ENCODE measurements around the gene WDR38. TPM values are rescaled to one million over a fixed set of nuclear protein-coding genes. Genes with fewer than 3 reads are reported as not detected.
"Not testable (repeated sequence)": the region's sequence is repeated elsewhere in the genome, so short reads cannot be mapped to it uniquely, and the experiment has no call there.

The WDR38 gene
- total and polyA plus RNA-seq, 2 donors (not counting 1 experiment from before 2014, with no cell fraction given) = not detected

DNA sequence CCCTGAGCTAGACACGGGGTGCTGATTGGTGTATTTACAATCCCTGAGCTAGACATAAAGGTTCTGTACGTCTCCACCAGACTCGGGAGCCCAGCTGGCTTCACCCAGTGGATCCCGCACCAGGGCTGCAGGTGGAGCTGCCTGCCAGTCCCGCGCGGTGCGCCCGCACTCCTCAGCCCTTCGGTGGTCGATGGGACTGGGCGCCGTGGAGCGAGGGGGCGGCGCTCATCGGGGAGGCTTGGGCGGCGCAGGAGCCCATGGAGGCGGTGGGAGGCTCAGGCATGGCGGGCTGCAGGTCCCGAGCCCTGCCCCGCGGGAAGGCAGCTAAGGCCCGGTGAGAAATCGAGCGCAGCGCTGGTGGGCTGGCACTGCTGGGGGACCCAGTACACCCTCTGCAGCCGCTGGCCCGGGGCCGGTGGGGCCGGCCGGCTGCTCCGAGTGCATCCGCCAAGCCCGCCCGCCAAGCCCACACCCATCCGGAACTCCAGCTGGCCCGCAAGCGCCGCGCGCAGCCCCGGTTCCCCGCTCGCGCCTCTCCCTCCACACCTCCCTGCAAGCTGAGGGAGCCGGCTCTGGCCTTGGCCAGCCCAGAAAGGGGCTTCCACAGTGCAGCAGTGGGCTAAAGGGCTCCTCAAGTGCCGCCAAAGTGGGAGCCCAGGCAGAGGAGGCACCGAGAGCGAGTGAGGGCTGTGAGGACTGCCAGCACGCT, 14.5 kb upstream of the WDR38 start:
- H3K9ac ChIP-seq (ENCODE audit: insufficient read depth, low read length); H3K27ac ChIP-seq (ENCODE audit: insufficient read depth, low read length); H3K9me3 ChIP-seq (ENCODE audit: control insufficient read depth, insufficient read depth, low read depth, low read length); H3K79me2 ChIP-seq (ENCODE audit: control insufficient read depth, insufficient read depth, low read length); H4K20me1 ChIP-seq (ENCODE audit: control insufficient read depth, extremely low read depth, insufficient read depth, low read length); H3K36me3 ChIP-seq (ENCODE audit: control insufficient read depth, insufficient read depth, low read length); H3K4me3 ChIP-seq (replicated peaks in 1 of 4; ENCODE audit: control extremely low read depth in 1 of 4, insufficient read depth in 1 of 4, low read depth in 3 of 4, low read length in 4 of 4); H2AFZ ChIP-seq (ENCODE audit: low read length); H3K4me2 ChIP-seq (ENCODE audit: extremely low read depth, insufficient read depth, low read length); DNase-seq (ENCODE audit: low read depth in 2 of 2); H3K27me3 ChIP-seq (ENCODE audit: control insufficient read depth, insufficient read depth, low read length): not testable (repeated sequence)
- H3K4me1 ChIP-seq (ENCODE audit: control insufficient read depth, extremely low read depth, insufficient read depth, low read length) = peaks cover 12% of the 10 kb centered on the region

DNA sequence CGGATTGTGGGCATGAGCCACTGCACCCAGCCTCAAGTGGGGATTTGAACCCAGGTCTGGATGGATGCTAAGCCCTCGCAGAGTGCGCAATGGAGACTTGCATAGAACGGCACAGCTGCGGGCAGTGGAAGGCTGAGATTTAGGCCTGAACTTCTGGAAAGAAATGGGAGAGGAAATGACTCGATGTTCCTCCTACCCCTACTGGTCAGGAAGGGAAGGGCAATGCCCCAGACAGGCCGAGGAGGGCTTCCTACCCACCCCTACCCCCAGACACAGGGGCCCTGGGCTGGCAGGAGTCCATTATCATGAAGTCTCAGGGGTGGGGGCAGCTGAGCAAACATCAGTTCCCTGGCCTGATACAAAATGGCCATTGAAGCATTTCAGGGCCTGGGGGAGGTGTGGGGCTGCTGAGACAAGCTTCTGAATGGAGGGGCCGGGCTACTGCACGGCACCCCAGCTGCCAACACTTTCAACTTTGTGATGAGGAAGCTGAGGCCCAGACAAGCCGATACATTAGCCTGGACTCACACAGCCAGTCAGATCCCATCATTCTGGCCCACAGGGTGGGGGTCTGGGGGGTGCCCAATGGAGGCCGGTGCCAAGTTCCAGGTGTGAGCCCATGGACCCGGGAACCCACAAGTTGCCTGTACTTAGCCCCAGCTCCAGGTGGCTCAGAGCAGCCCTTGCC, 13.5 kb upstream of the WDR38 start:
- Histone ChIP-seq H2AFZ (ENCODE audit: low read length) (no peak overlapping the region), H3K4me1 (ENCODE audit: control insufficient read depth, extremely low read depth, insufficient read depth, low read length) (peaks cover 8% of the 10 kb centered on the region), H3K4me2 (ENCODE audit: extremely low read depth, insufficient read depth, low read length) (no peak overlapping the region), H4K20me1 (ENCODE audit: control insufficient read depth, extremely low read depth, insufficient read depth, low read length) (no peaks in the 10 kb centered on the region), H3K4me3 (replicated peaks in 1 of 4; ENCODE audit: control extremely low read depth in 1 of 4, insufficient read depth in 1 of 4, low read depth in 3 of 4, low read length in 4 of 4) (no peak overlapping the region), H3K27ac (ENCODE audit: insufficient read depth, low read length) (no peak overlapping the region), H3K27me3 (ENCODE audit: control insufficient read depth, insufficient read depth, low read length) (no peaks in the 10 kb centered on the region), H3K9ac (ENCODE audit: insufficient read depth, low read length) (no peak overlapping the region), H3K36me3 (ENCODE audit: control insufficient read depth, insufficient read depth, low read length) (no peaks in the 10 kb centered on the region), H3K9me3 (ENCODE audit: control insufficient read depth, insufficient read depth, low read depth, low read length) (no peaks in the 10 kb centered on the region), H3K79me2 (ENCODE audit: control insufficient read depth, insufficient read depth, low read length) (no peaks in the 10 kb centered on the region)
- DNase-seq (ENCODE audit: low read depth in 2 of 2) = peak in 1 of 2 donors; percentile 46
- TF ChIP-seq, protein P1, sequence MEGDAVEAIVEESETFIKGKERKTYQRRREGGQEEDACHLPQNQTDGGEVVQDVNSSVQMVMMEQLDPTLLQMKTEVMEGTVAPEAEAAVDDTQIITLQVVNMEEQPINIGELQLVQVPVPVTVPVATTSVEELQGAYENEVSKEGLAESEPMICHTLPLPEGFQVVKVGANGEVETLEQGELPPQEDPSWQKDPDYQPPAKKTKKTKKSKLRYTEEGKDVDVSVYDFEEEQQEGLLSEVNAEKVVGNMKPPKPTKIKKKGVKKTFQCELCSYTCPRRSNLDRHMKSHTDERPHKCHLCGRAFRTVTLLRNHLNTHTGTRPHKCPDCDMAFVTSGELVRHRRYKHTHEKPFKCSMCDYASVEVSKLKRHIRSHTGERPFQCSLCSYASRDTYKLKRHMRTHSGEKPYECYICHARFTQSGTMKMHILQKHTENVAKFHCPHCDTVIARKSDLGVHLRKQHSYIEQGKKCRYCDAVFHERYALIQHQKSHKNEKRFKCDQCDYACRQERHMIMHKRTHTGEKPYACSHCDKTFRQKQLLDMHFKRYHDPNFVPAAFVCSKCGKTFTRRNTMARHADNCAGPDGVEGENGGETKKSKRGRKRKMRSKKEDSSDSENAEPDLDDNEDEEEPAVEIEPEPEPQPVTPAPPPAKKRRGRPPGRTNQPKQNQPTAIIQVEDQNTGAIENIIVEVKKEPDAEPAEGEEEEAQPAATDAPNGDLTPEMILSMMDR (conservative IDR thresholded peaks at IDR 0.05 in 1 of 2, IDR thresholded peaks at IDR 0.05 in 1 of 2; ENCODE audit: low read depth in 1 of 2, low read length in 2 of 2) = peak; percentile 42 to 64
- TF ChIP-seq EZH2 (IDR thresholded peaks at IDR 0.05; ENCODE audit: low read length, missing control alignments) = no peak

DNA sequence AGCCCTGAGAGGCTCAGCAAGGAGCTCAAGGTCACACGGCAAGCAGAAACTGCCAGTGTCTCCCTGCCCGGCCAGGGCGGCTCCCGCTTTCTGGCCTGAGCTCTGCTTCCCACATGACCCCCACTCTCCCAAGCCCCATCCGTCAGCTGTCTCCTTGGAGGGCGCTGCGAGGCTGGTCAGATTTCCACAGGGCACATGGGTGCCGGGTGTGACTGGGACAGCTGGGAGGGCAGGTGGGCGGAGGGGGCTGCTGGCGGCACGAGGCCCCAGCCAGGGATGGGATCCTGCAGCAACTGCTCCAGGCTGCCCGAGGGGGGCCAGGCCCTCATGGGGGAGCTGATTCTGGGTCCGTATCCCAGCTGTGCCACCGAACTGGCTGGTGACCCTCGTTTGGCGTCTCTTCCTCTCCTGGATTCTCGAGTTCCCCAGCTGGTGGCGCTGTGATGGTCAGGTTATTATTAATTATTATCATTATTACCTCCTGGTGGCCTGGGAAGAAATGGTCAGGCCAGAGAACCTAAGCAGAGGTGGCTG, 12.9 kb upstream of the WDR38 start:
- Histone ChIP-seq H3K9ac (ENCODE audit: insufficient read depth, low read length) (no peak overlapping the region), H3K27ac (ENCODE audit: insufficient read depth, low read length) (no peak overlapping the region), H2AFZ (ENCODE audit: low read length) (no peak overlapping the region)

More for the DNA sequence above, 12.9 kb upstream of the WDR38 start:
- no peaks in the 10 kb centered on the region for H3K9me3 ChIP-seq (ENCODE audit: control insufficient read depth, insufficient read depth, low read depth, low read length)
- no peak overlapping the region for H3K4me2 ChIP-seq (ENCODE audit: extremely low read depth, insufficient read depth, low read length)
- peaks cover 2% of the 10 kb centered on the region for H3K4me1 ChIP-seq (ENCODE audit: control insufficient read depth, extremely low read depth, insufficient read depth, low read length)
- DNase-seq (ENCODE audit: low read depth in 2 of 2) = no peak
- no peak for TF ChIP-seq EZH2 (IDR thresholded peaks at IDR 0.05; ENCODE audit: low read length, missing control alignments)
- TF ChIP-seq, protein P1 (conservative IDR thresholded peaks at IDR 0.05 in 1 of 2, IDR thresholded peaks at IDR 0.05 in 1 of 2; ENCODE audit: low read depth in 1 of 2, low read length in 2 of 2) = peak in 1 of 2 donors; percentile 43
- no peak overlapping the region for H3K4me3 ChIP-seq (replicated peaks in 1 of 4; ENCODE audit: control extremely low read depth in 1 of 4, insufficient read depth in 1 of 4, low read depth in 3 of 4, low read length in 4 of 4)
- H3K36me3 ChIP-seq (ENCODE audit: control insufficient read depth, insufficient read depth, low read length) = no peaks in the 10 kb centered on the region
- no peaks in the 10 kb centered on the region for H4K20me1 ChIP-seq (ENCODE audit: control insufficient read depth, extremely low read depth, insufficient read depth, low read length)
- no peaks in the 10 kb centered on the region for H3K79me2 ChIP-seq (ENCODE audit: control insufficient read depth, insufficient read depth, low read length)
- no peaks in the 10 kb centered on the region for H3K27me3 ChIP-seq (ENCODE audit: control insufficient read depth, insufficient read depth, low read length)
